OCI-M2 (cell line): ENCODE results near the gene FSTL4.

Experiments
- DNase-seq: peaks from one replicate; lab custom pipeline; 2025; ENCODE audit not compliant: unreplicated experiment; lab: John Stamatoyannopoulos, UW

Gene FSTL4

DNA sequence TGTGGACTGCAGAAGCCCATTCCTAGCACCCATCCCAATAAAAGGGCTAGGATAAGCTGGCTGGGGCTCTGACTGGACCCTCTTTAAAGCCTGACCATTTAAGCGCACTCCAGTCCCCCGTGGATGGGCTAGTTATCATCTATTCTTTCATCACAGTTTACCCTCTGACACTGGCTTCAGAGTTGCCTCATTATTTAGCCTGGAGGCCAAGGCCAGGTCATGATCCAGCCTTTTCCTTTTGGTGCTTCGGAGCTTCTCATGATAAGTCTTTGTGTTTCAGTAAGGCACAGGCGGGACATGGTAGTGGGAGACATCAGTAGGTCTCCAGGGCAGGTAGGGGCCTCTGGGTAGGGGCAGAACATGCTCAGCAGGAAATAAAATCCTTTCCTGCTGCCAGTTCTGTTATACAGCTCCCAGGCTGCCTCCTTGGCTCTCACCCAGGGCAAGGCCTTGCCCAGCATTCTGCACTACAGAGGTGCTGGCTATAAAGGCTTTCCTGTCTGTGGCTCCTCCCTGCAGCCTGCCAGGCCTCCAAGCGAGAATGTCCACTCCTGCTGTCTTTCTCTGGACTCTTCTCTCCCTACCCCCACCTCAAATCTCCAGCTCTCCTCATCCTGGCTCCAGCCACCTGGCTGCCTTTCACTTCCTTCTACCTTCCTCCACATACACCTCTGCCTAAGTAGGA is 128.8 kb downstream of the FSTL4 start:
- DNase-seq = no peak

- no peak for DNase-seq
These were observed 130.3 kb downstream of the FSTL4 start for GRCh38 chr5:133482028-133482427.

- no peak for DNase-seq
These were observed 131.5 kb downstream of the FSTL4 start for GRCh38 chr5:133480866-133481265.

DNA sequence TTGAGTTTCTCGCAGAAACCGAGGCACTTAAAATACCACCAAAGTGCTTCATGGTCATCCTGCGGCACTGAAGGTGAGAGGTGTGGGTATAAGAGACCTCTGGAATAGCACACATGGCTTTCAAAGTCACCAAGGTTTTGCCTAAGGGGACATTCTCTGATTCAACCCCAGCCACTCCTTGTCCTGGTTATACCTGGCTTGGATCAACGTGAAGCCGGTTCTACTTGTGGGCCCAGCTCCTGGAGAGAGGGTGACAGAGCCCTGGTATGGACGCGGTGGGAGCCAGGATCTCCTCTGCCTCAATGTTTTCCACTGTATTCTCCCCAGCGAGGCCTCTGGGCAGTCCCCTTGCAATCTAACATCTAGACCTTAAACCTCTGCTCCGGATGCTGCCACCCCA is 132.0 kb downstream of the FSTL4 start:
- DNase-seq = no peak

DNA sequence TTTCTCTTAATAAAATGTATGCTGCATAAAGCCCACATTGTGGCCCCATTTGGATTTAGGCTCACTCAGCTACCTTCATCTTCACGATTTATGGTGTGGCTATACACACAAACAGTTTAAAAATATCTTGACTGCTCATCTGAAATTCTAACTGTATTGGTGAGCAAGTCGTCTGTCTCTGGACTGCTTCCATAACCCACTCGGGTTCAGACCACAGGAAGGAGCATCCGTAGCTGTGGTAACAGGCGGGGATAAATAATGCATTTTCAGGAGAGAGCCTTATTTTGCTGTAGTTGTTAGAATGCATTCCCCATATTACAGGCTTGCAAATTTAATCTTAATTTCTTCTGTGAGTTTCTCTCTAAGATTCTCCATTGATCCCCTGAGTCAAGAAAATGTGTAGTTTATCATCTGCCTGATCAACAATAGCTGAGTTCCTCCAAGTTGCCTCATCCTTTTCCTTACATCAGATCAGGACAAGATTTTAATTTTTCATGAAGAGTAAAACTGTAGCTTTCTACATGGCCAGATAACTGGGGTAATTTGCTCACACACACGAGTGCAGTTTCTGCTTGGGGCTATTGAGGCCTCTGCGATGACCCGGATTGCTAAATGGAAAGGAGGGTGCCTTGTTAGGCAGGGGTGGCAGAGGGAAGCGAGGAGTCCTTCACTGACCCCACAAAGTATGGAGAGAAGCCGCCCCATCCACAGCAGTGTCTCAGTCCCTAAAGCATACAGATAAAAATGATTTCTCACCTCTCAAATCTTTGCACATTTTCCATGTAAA is 133.9 kb downstream of the FSTL4 start:
- no peak for DNase-seq

DNA sequence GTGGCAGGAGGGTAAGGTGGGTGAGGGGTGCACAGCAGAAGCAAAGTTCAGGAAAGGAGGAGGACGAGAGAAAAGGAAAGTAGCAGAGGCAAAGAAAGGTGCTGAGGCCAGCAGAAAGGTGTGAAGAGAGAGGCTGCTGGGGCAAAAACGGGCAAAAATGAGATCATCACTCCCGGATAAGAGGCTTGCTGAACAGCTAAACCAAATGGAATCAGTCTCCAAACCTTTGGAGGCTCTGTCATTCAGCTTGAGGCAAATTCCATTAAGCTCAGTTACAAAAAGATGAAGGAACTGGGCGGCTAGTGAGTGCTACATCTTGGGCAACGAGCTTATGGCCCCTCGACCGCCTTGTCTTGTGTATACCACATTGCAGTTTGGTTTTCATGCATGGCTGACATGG is 136.4 kb downstream of the FSTL4 start:
- DNase-seq = no peak

GRCh38 chr5:133474851-133475590 is 137.3 kb downstream of the FSTL4 start:
- DNase-seq = no peak

- no peak for DNase-seq
These were observed 139.1 kb downstream of the FSTL4 start for GRCh38 chr5:133473291-133473690.

GRCh38 chr5:133472829-133473228 is 139.5 kb downstream of the FSTL4 start:
- no peak for DNase-seq

GRCh38 chr5:133471699-133472098 is 140.6 kb downstream of the FSTL4 start:
- DNase-seq = no peak

- DNase-seq = no peak
These were observed 141.5 kb downstream of the FSTL4 start for GRCh38 chr5:133470841-133471240.

DNA sequence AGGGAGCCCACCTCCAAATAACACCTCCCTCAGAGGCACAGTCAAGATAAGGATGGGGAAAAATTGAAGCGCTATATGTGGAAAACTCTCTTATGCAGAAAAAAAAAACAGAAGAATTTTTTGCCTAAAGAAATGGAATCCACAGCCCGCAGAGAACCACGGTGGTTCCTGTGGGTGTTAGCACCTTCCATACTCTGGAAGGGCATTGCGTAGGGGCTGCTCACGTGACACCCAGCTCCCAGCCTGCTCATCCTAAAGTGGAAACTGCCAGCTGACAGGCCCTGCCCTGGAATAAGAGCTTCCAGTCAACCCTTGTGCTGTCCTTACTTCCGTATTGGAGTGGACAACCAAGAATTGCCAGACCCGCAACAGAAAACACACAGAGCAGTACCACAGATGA is 142.5 kb downstream of the FSTL4 start:
- DNase-seq = no peak

DNA sequence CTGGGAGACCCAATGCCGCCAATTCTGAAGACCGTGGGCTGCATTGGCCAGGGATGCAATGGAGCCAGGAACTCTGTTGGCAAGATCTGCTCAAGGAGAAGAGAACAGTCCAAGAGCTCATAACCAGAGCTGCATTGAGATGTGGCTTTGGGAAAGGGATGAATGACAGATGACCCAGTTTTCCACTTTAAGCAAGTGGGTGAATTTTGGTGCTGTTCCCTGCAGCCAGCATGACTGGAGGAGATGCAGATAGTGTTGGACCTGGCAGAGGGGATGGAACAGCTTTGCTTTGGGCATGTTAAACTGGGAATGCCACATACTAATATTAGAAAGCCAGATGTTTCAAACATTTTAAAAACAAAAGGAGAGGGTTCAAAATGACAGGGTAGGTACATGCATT is 143.1 kb downstream of the FSTL4 start:
- no peak for DNase-seq

DNA sequence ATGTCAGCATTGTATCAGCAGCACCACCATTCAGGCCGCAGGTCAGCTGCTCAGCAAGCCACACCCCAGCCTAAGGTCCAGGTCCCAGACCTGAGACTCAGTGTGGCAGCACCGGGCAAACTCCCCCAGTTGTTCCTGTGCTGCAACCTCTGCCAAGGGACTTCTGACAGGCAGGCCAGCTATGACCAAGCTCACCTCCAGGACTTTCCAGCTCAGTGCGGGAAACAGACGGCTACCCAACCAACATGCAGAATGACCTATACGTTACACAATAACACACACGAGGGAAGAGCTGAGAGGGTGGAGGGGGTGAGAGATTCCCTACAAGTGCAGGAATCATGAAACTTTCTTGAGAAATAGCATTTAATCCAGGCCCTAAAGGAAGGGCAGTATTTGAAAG is 143.7 kb downstream of the FSTL4 start:
- no peak for DNase-seq

DNA sequence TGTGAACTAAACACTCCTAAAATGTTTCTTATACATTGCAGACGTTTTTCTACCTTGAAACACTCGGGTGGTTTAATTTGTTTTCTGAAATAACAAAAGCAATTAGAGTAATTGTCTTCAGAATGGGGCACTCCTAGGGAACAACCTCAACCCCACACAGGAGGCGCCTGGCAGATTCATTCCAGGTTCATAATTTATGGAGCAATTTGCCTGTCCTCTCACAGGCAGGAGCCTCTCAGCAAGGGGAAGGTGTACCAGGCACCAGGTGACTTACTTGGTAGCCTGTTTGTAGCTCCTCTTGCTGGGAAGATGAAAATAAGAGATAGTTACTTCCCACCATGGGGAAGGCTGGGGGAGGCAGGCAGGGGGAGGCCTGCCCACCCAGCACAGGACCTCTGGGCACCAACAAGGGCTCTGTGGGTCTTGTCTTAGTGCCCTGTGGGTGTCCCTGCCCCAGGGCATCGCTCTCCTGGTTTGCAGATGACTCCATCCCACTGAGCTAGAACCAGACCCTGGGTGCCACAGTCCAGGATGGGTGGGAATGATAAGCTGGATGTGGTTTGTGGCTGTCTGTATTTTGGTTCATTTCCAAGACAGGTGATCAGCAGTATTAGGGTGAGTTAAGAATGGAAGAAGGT is 144.4 kb downstream of the FSTL4 start:
- no peak for DNase-seq

DNA sequence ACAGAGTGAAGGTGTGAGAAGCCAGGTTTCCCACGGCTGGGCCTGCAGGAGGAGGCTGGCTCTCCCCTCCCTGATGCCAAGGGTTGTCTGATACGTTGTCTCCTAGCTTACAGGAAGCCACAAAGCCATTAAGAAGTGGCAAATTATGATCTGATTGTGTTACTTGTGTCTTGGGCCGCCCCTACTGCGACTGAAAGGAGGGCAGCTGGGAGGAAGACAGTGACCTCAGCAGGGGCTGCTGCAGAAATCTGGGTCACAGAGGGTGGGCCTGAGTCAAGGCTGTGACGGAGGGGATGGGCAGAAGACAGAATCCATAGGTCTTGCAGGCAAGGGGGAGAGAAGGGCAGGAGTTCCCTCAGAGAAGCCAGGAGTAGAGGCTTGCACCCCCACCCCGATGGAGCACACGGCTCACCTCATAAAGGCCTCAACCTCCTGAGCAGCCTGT is 145.0 kb downstream of the FSTL4 start:
- DNase-seq = no peak

- DNase-seq = no peak
These were observed 145.6 kb downstream of the FSTL4 start for GRCh38 chr5:133466556-133467334.

- DNase-seq = no peak
These were observed 148.3 kb downstream of the FSTL4 start for GRCh38 chr5:133464013-133464412.

DNA sequence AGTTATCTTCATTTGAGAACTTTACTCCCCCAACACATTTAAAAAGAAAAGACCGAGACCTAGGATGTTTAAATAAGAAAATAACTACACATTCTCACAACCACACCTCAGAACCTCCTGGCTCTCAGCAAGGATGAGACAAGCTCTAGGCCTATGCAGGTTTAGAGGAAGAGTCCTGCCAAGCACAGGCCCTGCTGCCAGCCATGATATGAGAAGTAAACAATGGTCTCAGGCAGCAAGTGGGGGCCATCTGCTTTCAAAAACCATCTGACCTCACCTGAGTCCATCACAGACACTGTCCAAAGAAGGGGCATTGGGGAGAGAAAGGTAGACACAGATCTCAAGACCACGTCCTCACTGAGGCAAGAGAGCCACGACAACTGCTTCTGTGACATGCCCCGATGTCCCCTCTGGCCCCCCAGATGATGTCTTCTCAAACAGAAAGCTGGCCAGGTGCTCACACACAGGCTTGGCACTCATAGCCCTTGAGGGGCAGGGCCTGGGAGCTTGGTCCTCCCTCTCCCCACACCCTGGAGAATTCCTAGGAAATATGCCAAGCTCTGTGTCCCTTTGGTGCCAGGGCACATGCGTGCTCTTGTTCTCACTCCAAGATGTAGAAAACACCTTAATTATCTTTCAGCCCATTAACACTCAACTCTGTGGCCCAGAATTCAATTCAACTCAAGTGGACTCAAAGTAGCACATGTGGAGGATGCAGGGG is 150.4 kb downstream of the FSTL4 start:
- no peak for DNase-seq

- no peak for DNase-seq
These were observed 152.1 kb downstream of the FSTL4 start for GRCh38 chr5:133460172-133460758.
